HG02678 (cell line): Measurements from ENCODE around the gene TPH2.

Experiments used
- ATAC-seq: cut with Tn5 transposase; IDR thresholded peaks from one replicate; pipeline ENCODE4 v1.9.1; 2021; ENCODE audit warnings: mild to moderate bottlenecking, moderate library complexity; ENCODE audit not compliant: unreplicated experiment

Gene TPH2

GRCh38 chr12:71938728-71939385 is at the start of gene TPH2:
TSS of gene TPH2 (plus strand) at chr12:71938845. CDS start at chr12:71938987, 142 bp downstream.
- peak; percentile 65 for ATAC-seq

- ATAC-seq = no peak
Observed at GRCh38 chr12:71890475-71890874, 48.2 kb upstream of the TPH2 start.

- no peak for ATAC-seq
Observed at GRCh38 chr12:71892059-71892458, 46.6 kb upstream of the TPH2 start.

- ATAC-seq = no peak
Observed at GRCh38 chr12:71896205-71896882, 42.3 kb upstream of the TPH2 start.

- no peak for ATAC-seq
Observed at GRCh38 chr12:71900091-71900490, 38.6 kb upstream of the TPH2 start.

GRCh38 chr12:71904629-71905028 is 34.0 kb upstream of the TPH2 start:
- no peak for ATAC-seq

GRCh38 chr12:71935594-71935993 is 3.1 kb upstream of the TPH2 start:
- ATAC-seq = peak; percentile 83

- no peak for ATAC-seq
Observed at GRCh38 chr12:71940068-71940467, 1.4 kb downstream of the TPH2 start.

GRCh38 chr12:71941174-71941573 is 2.5 kb downstream of the TPH2 start:
- ATAC-seq = no peak

GRCh38 chr12:71942259-71942658 is 3.6 kb downstream of the TPH2 start:
- no peak for ATAC-seq

- no peak for ATAC-seq
Observed at GRCh38 chr12:71942703-71943102, 4.1 kb downstream of the TPH2 start.

GRCh38 chr12:71945121-71945520 is 6.5 kb downstream of the TPH2 start:
- no peak for ATAC-seq

GRCh38 chr12:71945883-71946282 is 7.2 kb downstream of the TPH2 start:
- no peak for ATAC-seq

GRCh38 chr12:71947645-71948105 is 9.0 kb downstream of the TPH2 start:
- ATAC-seq = no peak

GRCh38 chr12:71948390-71948789 is 9.7 kb downstream of the TPH2 start:
- ATAC-seq = no peak

- no peak for ATAC-seq
Observed at GRCh38 chr12:71949646-71950045, 11.0 kb downstream of the TPH2 start.

- no peak for ATAC-seq
Observed at GRCh38 chr12:71950404-71950803, 11.8 kb downstream of the TPH2 start.

GRCh38 chr12:71950819-71951218 is 12.2 kb downstream of the TPH2 start:
- ATAC-seq = no peak

GRCh38 chr12:71954083-71954778 is 15.6 kb downstream of the TPH2 start:
- ATAC-seq = no peak

GRCh38 chr12:71954861-71955260 is 16.2 kb downstream of the TPH2 start:
- ATAC-seq = no peak

GRCh38 chr12:71955970-71956369 is 17.3 kb downstream of the TPH2 start:
- no peak for ATAC-seq

- no peak for ATAC-seq
Observed at GRCh38 chr12:71958056-71958455, 19.4 kb downstream of the TPH2 start.
